ENCODE measurements around the gene SH2D4B.

DNA sequence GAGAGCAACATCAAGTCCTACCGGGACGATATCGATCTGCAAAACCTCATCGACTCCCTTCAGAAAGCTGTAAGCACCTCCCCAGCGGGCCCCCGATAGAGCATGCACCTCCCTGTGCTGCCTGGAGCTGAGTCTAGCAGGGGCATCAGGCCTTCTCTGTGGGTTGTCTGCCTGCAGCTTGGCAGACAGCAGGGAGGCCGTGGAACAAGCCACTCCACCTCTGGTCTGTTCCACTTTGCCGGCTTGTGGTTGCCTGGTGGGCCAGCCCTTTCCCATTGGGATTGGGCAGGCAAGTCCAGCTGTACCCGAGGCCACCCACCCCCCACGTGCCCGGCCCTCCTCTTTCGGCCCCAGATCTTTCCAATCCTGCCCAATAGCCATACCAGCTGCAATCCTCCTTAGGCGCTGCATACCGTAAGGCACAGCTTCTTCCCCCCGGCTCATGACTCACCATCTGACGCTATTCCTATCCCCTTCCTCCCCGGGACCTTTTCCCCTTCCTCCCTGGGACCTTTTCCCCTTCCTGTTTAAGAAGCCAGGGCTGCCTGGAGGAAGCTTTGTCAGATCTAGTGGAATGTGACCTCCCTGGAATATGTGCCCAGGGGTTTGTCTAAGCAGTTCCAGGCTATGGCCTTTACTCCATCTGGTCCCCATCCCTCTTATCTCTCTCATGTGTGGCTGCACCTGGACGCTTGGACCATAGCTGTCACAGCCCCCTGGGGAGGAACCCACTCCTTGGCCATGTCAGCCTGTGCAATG lies 28.1 kb upstream of the SH2D4B start:
- TF ChIP-seq, protein P1, sequence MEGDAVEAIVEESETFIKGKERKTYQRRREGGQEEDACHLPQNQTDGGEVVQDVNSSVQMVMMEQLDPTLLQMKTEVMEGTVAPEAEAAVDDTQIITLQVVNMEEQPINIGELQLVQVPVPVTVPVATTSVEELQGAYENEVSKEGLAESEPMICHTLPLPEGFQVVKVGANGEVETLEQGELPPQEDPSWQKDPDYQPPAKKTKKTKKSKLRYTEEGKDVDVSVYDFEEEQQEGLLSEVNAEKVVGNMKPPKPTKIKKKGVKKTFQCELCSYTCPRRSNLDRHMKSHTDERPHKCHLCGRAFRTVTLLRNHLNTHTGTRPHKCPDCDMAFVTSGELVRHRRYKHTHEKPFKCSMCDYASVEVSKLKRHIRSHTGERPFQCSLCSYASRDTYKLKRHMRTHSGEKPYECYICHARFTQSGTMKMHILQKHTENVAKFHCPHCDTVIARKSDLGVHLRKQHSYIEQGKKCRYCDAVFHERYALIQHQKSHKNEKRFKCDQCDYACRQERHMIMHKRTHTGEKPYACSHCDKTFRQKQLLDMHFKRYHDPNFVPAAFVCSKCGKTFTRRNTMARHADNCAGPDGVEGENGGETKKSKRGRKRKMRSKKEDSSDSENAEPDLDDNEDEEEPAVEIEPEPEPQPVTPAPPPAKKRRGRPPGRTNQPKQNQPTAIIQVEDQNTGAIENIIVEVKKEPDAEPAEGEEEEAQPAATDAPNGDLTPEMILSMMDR (IDR thresholded peaks at IDR 0.05) = no peak
- no peak for TF ChIP-seq POLR2A (IDR thresholded peaks at IDR 0.05)
